Epithelial cell of esophagus (primary cell): Measurements from ENCODE around the gene HOXC5.

Experiments
- DNase-seq: peaks from one replicate; pipeline ENCODE4 v3.0.0; 2010; ENCODE audit warnings: low read depth
- H3K4me3 ChIP-seq: 2 replicates; pipeline ENCODE4 v1.5.1; 2011; ENCODE audit warnings: mild to moderate bottlenecking, low read length, control low read depth
- CTCF ChIP-seq: IDR thresholded peaks from 2 replicates; pipeline ENCODE4 v1.5.1; 2011; ENCODE audit warnings: low read depth, mild to moderate bottlenecking, low read length, control low read depth, inconsistent platforms; ENCODE audit not compliant: insufficient read depth; ENCODE audit errors: missing control alignments

HOXC5 gene

GRCh38 chr12:54022960-54023884, 9.6 kb upstream of the HOXC5 start:
- no peak for TF ChIP-seq CTCF
- H3K4me3 ChIP-seq = no peak overlapping the region
- DNase-seq = no peak

- TF ChIP-seq CTCF = no peak
- H3K4me3 ChIP-seq = no peak overlapping the region
- DNase-seq = no peak
These were observed 8.7 kb upstream of the HOXC5 start for GRCh38 chr12:54024127-54024526.

GRCh38 chr12:54024581-54025305, 8.1 kb upstream of the HOXC5 start:
- no peak for TF ChIP-seq CTCF
- no peak for DNase-seq
- no peak overlapping the region for H3K4me3 ChIP-seq

GRCh38 chr12:54025499-54026405, 7.1 kb upstream of the HOXC5 start:
- no peak overlapping the region for H3K4me3 ChIP-seq
- no peak for TF ChIP-seq CTCF

GRCh38 chr12:54026640-54027441, 6.0 kb upstream of the HOXC5 start:
- no peak for DNase-seq
- no peak for TF ChIP-seq CTCF
- no peak overlapping the region for H3K4me3 ChIP-seq

More at GRCh38 chr12:54025499-54026405, 7.1 kb upstream of the HOXC5 start:
- no peak for DNase-seq

- DNase-seq = no peak
- no peak for TF ChIP-seq CTCF
These were observed 5.4 kb upstream of the HOXC5 start for GRCh38 chr12:54027442-54027786.

More at GRCh38 chr12:54027442-54027786, 5.4 kb upstream of the HOXC5 start:
- no peak overlapping the region for H3K4me3 ChIP-seq
